ENCODE measurements around the gene KLK10.

Gene KLK10

DNA sequence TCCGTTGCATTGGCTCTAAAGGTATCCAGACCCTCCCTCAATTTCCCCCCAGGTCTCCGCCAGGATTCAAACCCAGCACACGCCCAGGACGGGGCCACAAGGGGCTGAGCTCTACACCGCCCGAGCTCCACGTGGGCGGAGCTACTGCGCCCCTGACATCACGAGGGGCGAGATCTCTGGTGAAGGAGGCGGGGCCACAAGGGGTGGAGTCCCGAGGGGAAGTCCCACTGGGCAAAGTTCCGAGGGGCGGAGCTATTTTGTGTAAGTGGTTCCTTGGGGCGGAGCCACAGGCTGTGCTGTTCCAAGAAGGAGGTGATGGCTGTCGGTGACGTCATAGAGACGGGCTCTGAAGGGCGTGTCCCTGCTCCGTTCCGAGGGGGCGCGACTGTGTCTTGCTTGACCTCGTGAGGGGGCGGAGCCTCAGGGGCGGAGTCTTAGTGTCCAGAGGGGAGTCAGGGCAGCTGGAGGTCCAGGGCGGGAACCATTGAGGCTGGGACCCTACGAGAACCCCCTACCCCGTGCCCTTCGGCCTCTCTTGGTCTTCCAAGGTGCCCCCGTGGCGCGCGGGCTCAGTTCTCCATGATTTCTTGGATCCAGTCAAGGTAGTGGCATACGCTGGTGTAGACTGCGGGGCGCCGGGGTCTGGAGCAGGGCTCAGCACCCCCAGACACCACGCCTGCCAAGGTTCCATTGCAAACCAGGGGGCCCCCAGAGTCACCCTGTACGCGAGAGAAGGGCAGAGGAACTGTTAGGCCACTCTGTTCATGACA, 16.8 kb downstream of the KLK10 start:
- H3K4me1 ChIP-seq: no peaks in the 10 kb centered on the region
- TF ChIP-seq, protein P1, sequence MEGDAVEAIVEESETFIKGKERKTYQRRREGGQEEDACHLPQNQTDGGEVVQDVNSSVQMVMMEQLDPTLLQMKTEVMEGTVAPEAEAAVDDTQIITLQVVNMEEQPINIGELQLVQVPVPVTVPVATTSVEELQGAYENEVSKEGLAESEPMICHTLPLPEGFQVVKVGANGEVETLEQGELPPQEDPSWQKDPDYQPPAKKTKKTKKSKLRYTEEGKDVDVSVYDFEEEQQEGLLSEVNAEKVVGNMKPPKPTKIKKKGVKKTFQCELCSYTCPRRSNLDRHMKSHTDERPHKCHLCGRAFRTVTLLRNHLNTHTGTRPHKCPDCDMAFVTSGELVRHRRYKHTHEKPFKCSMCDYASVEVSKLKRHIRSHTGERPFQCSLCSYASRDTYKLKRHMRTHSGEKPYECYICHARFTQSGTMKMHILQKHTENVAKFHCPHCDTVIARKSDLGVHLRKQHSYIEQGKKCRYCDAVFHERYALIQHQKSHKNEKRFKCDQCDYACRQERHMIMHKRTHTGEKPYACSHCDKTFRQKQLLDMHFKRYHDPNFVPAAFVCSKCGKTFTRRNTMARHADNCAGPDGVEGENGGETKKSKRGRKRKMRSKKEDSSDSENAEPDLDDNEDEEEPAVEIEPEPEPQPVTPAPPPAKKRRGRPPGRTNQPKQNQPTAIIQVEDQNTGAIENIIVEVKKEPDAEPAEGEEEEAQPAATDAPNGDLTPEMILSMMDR (IDR thresholded peaks at IDR 0.05; ENCODE audit: low read depth, low read length): no peak
- H3K27me3 ChIP-seq: peaks cover 7% of the 10 kb centered on the region
- no peak overlapping the region for H3K4me3 ChIP-seq (ENCODE audit: low read depth, low read length)
- H3K36me3 ChIP-seq: no peaks in the 10 kb centered on the region
- H3K9me3 ChIP-seq: no peaks in the 10 kb centered on the region
- peak; percentile 57 for DNase-seq

DNA sequence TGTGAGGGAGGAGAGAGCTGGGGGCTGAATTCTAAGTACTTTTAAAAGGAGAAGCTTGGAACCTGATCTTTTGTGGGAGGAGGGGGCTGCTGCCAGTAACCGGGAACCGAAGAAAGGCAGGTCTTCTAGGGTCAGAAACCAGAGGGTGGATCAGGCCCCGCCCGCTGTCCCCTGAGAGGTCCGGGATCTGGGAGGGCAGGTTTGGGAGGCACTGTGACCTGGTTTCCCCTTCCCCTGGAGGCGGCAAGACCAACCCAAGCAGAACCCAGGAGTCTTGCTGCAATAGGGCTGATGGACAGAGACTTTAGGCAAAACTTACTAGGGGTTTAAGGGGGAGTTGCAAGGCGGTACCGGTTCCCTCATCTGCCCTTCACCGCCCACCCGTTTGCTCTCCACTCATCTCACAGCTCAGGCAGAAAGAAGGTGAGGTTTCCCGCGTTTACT, 17.4 kb downstream of the KLK10 start:
- H3K4me1 ChIP-seq: no peaks in the 10 kb centered on the region
- no peak for DNase-seq
- no peak overlapping the region for H3K4me3 ChIP-seq (ENCODE audit: low read depth, low read length)
- H3K9me3 ChIP-seq: no peaks in the 10 kb centered on the region
- TF ChIP-seq, protein P1 (IDR thresholded peaks at IDR 0.05; ENCODE audit: low read depth, low read length): no peak
- no peaks in the 10 kb centered on the region for H3K36me3 ChIP-seq
- H3K27me3 ChIP-seq: peaks cover 4% of the 10 kb centered on the region

DNA sequence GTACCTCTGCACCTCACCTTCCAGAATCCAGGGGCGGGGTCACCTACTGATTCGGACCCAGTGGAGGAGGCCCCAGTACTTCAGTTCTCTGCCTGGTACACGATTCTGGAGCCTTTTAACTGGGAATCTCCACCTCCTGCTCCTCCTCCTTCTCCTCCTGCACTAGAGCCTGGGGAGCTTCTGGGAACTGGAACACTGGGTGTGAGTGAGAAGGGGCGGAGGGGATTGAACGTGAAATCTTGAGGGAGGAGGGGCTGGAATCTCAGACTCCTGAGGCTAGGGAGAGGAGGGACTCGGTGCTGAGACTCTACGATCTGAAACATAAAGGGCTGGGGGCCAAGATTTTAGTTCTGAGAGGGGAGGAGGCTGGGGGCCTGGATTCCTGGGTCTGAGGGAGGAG, 18.0 kb downstream of the KLK10 start, which contains the start of gene KLK8:
Gene KLK8 (minus strand): TSS at position 90 of the 400 bp plus-strand sequence. CDS start 437 bp downstream, outside the sequence.
- Histone ChIP-seq H3K9me3 (no peaks in the 10 kb centered on the region), H3K4me1 (no peaks in the 10 kb centered on the region), H3K4me3 (ENCODE audit: low read depth, low read length) (no peak within 1 kb of the TSS), H3K27me3 (peaks cover 4% of the 10 kb centered on the region), H3K36me3 (no peaks in the 10 kb centered on the region)
- DNase-seq: no peak
- TF ChIP-seq, protein P1 (IDR thresholded peaks at IDR 0.05; ENCODE audit: low read depth, low read length): no peak

DNA sequence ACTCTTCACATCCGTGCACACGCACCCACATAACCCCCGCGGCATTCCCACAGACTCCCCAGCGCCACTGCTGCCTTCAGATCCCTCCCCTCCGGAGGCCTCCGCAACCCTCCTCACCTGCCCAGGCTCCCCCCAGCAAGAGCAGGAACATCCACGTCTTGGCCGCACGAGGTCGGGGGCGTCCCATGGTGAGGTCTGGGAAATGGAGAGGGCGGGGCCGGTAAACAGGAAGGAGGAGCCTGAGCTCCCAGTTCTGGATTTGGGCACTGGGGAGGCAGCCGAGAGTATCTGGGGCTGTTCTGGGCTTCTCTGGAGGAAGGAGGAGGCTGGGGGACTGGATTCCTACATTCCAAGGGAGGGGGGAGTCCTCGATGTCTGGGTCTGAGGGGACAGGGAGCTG, 18.5 kb downstream of the KLK10 start:
- DNase-seq: no peak
- Histone ChIP-seq H3K27me3 (no peaks in the 10 kb centered on the region; the same call in none of the 2 replicates), H3K4me3 (ENCODE audit: low read depth, low read length) (no peak overlapping the region), H3K36me3 (no peaks in the 10 kb centered on the region), H3K4me1 (no peaks in the 10 kb centered on the region), H3K9me3 (no peaks in the 10 kb centered on the region)
- TF ChIP-seq, protein P1 (IDR thresholded peaks at IDR 0.05; ENCODE audit: low read depth, low read length): no peak

DNA sequence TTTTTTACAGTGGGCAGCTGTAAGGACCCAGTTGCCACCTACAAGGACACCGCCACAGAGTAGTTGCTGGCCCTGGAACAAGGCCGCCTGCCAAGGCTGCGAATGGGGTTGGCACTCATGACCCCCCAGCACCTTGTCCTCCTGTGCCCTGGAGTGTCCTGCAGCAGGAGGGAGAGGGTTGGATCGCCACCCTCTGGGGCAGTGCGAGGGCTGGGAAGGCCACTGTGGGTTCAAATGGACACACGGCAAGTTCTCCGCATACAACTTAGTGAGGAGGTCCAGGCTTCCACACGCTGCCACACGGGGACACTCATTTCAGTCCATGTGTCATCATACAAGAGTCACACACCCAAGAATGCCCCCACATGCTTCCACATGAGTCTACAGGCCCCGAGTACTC, 19.1 kb downstream of the KLK10 start:
- Histone ChIP-seq H3K27me3 (no peaks in the 10 kb centered on the region; the same call in 1 of the 2 replicates), H3K4me1 (no peaks in the 10 kb centered on the region), H3K9me3 (no peaks in the 10 kb centered on the region), H3K4me3 (ENCODE audit: low read depth, low read length) (no peak overlapping the region), H3K36me3 (no peaks in the 10 kb centered on the region)
- TF ChIP-seq, protein P1 (IDR thresholded peaks at IDR 0.05; ENCODE audit: low read depth, low read length): no peak
- DNase-seq: no peak

DNA sequence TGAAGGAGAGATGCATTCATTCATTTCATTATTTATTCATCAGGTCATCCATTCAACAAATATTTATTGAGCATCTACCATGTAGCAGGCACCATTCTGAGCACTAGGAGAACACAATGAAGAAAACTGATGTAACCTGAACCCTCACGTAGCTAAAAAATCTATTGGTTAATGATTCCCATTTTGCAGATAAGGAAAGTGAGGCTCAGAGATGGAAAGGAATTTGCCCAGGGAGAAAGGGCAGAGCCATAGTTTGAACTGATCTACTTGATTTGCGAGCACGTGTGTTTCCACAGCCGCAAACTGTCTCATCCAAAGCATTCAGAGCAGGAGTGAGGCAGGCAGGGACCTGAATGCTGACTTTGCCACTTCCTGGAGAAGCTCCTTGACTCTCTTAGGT, 20.8 kb downstream of the KLK10 start:
- Histone ChIP-seq H3K4me1 (no peaks in the 10 kb centered on the region), H3K27me3 (no peaks in the 10 kb centered on the region; the same call in 1 of the 2 replicates), H3K9me3 (no peaks in the 10 kb centered on the region), H3K4me3 (ENCODE audit: low read depth, low read length) (no peak overlapping the region), H3K36me3 (no peaks in the 10 kb centered on the region)
- no peak for DNase-seq
- TF ChIP-seq, protein P1 (IDR thresholded peaks at IDR 0.05; ENCODE audit: low read depth, low read length): no peak
